Measurements from ENCODE around the gene SHC2.

- no peak for TF ChIP-seq CTCF (CRISPR knock-in tag; IDR thresholded peaks at IDR 0.05)
- TF ChIP-seq E2F5 (CRISPR knock-in tag; conservative IDR thresholded peaks at IDR 0.05), result no peak
- TF ChIP-seq FOXK1 (CRISPR knock-in tag; IDR thresholded peaks at IDR 0.05; ENCODE audit: borderline replicate concordance, low read depth), result no peak
- TF ChIP-seq U2AF1 (optimal IDR thresholded peaks at IDR 0.05; ENCODE audit: low read depth, low read length), result no peak
- no peak for TF ChIP-seq RNF2 (conservative IDR thresholded peaks at IDR 0.05; ENCODE audit: low read depth)
- TF ChIP-seq REST (IDR thresholded peaks at IDR 0.05; ENCODE audit: borderline replicate concordance in 1 of 2, low read depth in 1 of 2, low read length in 2 of 2), result no peak
- no peak for TF ChIP-seq ZNF674 (CRISPR knock-in tag; IDR thresholded peaks at IDR 0.05; ENCODE audit: low read depth)
Measured at GRCh38 chr19:504616-505015, 43.8 kb upstream of the SHC2 start.
